ENCODE data around the gene GRB7.
A peak's percentile ranks its signal among the peaks of the same experiment; 100 is the strongest.
"Not testable (repeated sequence)": the region's sequence is repeated elsewhere in the genome, so short reads cannot be mapped to it uniquely, and the experiment has no call there.

The GRB7 gene

DNA sequence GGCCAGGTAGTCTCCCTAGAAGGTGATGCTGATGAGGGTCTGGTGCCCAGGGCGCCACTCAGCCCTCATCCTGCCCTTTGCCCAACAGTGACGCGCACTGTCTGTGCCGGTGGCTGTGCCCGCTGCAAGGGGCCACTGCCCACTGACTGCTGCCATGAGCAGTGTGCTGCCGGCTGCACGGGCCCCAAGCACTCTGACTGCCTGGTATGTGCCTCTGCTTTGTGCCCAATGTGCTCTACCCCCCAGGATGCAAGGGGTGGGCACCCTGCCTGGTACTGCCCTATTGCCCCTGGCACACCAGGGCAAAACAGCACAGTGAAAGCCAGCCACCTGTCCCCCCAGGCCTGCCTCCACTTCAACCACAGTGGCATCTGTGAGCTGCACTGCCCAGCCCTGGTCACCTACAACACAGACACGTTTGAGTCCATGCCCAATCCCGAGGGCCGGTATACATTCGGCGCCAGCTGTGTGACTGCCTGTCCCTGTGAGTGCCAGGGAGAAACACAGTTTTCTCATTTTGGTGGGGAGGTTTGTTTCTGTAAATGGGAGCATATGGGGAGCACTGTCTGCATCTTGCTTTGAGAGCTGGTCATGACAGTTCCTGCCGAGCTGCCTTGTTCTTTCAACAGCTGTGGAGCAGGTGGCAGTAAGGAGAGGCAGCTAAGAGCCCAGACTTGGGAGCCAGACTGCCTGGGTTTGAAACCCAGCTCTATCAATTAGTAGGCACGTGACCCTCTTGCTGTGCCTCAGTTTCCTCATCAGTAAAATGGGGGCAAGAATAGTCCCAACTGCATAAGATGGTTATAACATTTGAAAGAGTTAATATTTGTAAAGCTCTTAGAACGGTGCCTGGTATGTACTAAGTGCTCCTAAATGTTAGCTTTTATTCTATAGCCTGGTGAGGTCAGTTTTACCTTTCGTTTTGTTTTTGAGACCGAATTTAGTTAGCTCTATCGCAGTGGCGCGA, 27.5 kb upstream of the GRB7 start:
- no peak for DNase-seq

DNA sequence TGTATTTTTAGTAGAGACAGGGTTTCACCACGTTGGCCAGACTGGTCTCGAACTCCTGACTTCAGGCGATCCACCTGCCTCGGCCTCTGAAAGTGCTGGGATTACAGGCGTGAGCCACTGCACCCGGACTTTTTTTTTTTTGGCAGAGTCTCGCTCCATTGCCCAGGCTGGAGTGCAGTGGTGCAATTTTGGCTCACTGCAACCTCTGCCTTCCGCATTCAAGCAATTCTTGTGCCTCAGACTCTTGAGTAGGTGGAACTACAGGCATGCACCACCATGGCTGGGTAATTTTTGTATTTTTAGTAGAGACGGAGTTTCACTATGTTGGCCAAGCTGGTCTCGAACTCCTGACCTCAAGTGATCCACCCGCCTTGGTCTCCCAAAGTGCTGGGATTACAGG, 26.7 kb upstream of the GRB7 start:
- DNase-seq, result not testable (repeated sequence)

DNA sequence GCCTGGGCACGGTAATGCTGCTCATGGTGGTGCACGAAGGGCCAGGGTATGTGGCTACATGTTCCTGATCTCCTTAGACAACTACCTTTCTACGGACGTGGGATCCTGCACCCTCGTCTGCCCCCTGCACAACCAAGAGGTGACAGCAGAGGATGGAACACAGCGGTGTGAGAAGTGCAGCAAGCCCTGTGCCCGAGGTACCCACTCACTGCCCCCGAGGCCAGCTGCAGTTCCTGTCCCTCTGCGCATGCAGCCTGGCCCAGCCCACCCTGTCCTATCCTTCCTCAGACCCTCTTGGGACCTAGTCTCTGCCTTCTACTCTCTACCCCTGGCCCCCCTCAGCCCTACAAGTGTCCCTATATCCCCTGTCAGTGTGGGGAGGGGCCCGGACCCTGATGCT, 25.9 kb upstream of the GRB7 start:
- no peak for DNase-seq

DNA sequence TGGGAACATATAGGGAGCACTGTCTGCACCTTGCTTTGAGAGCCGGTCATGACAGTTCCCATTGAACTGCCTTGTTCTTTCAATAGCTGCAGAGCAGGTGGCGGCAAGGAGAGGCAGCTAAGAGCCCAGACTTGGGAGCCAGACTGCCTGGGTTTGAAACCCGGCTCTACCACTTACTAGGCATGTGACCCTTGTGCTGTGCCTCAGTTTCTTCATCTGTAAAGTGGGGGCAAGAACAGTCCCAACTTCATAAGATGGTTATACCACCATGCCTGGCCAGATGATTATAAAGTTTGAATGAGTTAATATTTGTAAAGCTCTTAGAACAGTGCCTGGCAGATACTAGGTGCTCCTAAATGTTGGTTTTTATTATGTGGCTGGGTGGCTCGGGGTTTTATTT, 23.5 kb upstream of the GRB7 start:
- no peak for DNase-seq

DNA sequence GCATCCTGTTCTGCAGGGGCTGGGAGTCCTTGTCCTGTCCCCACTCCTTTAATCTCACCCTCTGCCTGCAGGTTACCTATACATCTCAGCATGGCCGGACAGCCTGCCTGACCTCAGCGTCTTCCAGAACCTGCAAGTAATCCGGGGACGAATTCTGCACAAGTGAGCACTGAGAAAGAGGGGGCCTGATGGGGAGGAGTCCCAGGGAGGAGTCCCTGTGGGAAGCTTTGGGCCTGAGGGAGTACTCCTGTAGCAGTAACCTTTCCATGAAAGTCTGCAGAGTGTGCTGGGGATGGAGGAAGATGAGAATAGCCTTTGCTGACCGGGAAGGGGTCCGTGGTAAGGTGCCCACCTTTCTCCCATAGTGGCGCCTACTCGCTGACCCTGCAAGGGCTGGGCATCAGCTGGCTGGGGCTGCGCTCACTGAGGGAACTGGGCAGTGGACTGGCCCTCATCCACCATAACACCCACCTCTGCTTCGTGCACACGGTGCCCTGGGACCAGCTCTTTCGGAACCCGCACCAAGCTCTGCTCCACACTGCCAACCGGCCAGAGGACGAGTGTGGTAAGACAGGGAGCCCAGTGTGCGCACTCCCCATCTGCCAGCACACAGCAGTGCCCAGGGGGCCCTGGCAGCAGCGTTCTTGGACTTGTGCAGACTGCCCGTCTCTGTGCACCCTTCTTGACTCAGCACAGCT, 22.2 kb upstream of the GRB7 start:
- no peak for DNase-seq

DNA sequence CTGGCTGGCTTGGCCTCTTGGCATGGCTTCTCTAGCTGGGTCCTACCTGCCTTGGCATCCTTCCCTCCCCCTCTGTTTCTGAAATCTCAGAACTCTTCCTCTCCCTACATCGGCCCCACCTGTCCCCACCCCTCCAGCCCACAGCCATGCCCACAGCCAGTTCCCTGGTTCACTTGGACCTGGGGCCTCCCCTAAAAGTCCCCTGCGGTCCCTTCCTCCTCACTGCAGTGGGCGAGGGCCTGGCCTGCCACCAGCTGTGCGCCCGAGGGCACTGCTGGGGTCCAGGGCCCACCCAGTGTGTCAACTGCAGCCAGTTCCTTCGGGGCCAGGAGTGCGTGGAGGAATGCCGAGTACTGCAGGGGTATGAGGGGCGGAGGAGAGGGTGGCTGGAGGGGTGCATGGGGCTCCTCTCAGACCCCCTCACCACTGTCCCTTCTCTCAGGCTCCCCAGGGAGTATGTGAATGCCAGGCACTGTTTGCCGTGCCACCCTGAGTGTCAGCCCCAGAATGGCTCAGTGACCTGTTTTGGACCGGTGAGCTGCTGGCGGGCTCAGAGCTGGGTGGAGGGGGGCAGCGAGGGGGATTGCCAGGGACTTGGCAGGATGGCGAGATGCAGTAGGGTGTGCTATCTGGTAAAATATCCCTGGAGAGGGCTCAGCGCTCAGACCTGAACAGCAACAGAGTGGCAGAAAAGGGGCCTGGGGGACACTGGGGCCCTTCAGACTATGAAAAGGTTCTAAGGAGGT, 21.5 kb upstream of the GRB7 start:
- no peak for DNase-seq

DNA sequence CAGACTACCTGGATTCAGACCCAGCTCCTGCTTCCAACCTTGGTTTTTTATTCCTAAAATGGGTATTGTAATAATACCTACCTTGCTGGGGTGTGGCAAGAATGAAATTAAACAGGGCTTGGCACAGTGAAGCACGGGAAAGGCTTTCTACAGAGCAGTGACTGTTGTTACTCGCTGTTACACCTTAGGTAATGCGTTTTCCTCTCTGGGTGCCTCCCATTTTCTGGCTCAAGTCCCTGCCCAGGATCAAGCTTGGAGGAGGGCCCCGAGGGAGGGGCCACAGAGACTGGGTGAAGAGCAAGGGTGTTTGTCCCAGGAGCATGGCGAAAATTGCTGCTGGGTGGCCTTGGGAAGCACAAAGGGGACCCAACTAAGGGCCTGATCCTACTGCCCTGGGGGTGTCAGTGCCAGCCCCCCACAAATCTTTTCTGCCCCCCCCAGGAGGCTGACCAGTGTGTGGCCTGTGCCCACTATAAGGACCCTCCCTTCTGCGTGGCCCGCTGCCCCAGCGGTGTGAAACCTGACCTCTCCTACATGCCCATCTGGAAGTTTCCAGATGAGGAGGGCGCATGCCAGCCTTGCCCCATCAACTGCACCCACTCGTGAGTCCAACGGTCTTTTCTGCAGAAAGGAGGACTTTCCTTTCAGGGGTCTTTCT, 20.7 kb upstream of the GRB7 start:
- DNase-seq, result no peak

DNA sequence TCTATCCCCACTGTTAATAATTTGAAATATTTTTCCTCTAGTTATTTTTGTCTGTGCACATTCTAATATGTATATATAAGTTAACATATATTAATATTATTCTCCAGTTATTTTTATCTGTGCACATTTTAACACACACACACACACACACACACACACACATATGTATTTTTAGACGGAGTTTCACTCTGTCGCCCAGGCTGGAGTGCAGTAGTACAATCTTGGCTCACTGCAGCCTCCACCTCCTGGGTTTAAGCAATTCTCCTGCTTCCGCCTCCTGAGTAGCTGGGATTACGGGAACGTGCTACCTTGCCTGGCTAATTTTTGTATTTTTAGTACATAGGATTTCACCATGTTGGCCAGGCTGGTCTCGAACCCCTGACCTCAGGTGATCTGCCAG, 20.1 kb upstream of the GRB7 start:
- DNase-seq, result no peak

DNA sequence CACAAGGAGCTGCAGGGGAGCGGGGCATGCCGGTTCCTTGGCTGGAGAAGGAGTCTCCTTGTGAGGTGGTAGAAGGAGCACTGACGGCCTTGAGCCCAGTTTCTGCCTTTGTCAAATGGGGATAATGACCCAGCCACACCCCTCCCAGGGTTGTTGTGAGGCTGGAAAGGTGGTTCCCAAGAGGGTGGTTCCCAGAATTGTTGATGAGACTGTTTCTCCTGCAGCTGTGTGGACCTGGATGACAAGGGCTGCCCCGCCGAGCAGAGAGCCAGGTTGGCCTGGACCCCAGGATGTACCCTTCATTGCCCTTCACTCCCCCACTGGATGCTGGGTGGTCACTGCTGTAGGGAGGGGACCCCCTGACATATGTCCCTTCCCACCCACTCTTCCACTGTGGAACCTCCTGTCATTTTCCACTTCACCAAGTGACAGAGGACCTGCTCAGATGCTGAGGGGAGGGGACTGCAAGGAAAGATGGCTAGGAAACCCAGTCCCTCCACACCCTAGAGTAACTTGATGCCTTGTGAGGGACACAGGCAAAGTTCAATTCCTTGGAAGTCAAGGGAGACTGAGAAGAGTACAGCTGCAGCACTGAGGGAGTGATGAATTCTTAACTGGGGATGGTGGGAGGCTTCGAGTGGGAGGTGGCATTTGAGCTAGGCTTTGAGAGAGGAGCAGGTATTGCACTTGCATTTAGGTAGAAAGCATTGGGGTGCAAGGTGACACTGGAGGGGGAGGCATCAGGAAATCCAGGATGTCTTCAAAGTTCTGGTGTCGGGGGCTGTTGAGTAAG, 18.0 kb upstream of the GRB7 start:
- no peak for DNase-seq

DNA sequence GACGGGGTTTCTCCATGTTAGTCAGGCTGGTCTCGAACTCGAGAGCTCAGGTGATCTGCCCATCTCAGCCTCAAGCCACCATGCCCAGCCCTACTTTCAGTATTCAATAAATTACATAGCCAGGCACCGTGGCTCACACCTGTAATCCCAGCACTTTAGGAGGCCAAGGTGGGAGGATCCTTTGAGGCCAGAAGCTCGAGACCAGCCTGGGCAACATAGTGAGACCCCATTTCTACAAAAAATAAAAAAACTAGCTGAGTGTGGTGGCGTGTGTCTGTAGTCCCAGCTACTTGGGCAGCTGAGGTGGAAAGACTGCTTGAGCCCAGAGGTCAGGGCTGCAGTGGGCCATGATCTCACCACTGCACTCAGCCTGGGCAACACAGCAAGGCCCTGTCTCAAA, 15.6 kb upstream of the GRB7 start:
- DNase-seq, result no peak

DNA sequence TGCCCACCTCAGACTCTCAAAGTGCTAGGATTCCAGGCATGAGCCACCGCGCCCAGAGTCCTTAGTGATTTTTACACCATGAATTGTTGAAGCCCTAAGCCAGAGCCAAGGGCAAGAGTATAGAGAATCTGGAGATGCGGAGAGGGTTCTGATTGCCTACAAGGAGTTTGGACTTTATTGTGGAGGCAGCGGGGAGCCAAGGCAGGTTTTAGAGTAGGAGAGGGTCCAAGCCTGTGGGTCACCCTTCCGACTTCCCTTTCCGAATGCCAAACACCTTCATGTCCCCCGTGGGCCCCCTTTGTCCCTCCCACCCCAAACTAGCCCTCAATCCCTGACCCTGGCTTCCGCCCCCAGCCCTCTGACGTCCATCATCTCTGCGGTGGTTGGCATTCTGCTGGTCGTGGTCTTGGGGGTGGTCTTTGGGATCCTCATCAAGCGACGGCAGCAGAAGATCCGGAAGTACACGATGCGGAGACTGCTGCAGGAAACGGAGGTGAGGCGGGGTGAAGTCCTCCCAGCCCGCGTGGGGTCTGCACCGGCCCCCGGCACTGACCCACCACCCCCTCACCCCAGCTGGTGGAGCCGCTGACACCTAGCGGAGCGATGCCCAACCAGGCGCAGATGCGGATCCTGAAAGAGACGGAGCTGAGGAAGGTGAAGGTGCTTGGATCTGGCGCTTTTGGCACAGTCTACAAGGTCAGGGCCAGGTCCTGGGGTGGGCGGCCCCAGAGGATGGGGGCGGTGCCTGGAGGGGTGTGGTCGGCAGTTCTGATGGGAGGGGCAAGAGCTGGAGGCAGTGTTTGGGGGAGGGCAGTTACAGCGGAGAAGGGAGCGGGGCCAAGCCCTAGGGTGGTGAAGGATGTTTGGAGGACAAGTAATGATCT, 14.5 kb upstream of the GRB7 start:
- no peak for DNase-seq

DNA sequence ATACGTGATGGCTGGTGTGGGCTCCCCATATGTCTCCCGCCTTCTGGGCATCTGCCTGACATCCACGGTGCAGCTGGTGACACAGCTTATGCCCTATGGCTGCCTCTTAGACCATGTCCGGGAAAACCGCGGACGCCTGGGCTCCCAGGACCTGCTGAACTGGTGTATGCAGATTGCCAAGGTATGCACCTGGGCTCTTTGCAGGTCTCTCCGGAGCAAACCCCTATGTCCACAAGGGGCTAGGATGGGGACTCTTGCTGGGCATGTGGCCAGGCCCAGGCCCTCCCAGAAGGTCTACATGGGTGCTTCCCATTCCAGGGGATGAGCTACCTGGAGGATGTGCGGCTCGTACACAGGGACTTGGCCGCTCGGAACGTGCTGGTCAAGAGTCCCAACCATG, 13.0 kb upstream of the GRB7 start:
- DNase-seq, result no peak

DNA sequence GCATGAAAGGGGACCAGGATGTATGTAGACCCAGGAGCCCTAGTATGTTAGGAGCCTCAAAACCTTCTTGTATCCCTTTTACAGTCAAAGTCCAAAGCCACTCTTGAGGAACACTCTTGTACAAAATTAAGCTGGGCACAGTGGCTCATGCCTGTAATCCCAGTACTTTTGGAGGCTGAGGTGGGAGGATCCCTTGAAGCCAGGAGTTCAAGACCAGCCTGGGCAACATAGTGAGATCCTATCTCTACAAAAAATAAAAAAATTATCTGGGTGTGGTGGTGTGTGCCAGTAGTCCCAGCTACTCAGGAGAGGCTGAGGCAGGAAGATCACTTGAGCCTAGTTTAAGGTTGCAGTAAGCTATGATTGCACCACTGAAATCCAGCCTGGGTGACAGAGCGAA, 11.8 kb upstream of the GRB7 start:
- not testable (repeated sequence) for DNase-seq

DNA sequence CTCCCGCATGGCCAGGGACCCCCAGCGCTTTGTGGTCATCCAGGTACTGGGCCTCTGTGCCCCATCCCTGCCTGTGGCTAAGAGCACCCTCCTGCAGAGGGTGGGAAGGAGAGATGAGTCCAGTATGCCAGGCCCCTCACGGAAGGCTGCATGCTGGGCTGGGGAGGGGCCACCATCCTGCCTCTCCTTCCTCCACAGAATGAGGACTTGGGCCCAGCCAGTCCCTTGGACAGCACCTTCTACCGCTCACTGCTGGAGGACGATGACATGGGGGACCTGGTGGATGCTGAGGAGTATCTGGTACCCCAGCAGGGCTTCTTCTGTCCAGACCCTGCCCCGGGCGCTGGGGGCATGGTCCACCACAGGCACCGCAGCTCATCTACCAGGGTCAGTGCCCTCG, 11.1 kb upstream of the GRB7 start:
- DNase-seq, result no peak

DNA sequence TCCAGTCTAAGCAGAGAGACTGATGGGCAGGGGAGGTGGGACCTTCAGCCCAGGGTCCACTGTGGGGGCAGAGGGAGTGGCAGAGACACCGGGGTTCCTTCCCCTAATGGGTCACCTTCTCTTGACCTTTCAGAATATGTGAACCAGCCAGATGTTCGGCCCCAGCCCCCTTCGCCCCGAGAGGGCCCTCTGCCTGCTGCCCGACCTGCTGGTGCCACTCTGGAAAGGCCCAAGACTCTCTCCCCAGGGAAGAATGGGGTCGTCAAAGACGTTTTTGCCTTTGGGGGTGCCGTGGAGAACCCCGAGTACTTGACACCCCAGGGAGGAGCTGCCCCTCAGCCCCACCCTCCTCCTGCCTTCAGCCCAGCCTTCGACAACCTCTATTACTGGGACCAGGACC, 10.2 kb upstream of the GRB7 start:
- no peak for DNase-seq

DNA sequence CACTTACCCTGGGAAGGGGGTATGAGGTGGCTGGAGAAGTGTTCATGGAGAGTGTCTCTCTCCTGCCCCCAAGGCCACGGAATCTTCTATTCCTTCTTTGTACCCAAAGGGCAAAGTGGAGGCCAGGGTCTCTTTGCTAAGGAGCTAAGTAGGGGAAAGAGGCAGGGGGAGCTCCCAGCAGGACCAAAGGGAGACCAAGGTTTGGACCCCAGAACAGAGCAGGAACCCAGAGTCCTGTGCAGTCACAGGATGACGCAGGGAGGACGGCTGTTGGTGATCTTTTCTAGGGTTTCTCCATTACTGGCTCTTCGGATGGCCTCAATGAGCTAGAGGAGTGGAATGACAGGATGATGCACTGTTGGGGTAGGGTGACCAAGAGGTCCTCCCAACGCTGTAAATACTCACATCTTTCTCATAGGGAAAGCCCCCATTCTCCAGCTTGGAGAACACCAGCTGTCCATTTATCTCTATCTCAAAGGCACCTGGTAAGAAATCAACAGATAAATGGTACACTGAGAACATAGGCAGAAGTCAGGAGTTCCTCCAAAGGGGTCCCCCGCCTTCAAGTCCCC, 8.4 kb upstream of the GRB7 start:
- DNase-seq, result no peak

DNA sequence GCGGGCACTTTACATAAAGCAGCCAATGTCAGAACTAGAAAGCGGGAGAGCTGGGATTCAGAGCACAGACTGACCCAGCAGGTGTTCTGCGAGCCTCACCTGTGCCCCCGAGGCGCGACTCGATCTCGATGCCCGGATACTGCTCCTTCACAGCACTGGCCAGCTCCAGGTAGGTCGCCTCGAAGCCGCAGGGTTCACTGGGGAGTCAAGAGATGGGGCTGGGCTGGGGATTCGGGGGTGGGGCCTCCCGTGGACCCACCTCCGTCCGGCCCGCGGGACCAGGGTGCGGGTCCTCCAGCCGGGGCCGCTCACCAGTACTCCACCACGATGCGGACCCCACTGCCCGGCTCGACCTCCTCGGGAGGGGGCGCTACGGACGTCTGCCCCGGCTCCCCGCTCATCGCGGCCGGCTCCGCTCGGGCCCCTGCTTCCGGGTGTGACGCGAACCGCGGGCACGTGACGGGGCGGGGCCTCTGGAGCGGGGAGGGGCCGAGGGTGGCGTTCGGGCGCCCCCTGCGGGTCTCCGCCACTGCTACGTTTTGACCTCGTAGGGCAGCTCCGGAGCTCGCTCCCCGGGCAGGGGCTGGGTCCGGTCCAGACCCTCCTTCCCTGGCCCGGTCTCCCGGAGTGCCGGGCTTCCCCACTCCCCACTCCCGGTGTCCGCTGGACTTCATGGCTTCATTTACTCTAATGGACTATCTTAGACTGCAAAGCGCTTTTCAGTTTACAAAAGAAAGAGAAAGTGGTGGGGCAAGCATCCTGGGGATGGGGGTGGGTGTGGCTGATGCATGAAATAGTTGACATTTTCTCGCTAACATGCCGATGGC, 7.4 kb upstream of the GRB7 start, which contains the start of gene MIEN1:
MIEN1 (minus strand) TSS at position 438 of the 827 bp plus-strand sequence; CDS start at position 401, 37 bp downstream.
- DNase-seq, result peak; percentile 90 to 92

DNA sequence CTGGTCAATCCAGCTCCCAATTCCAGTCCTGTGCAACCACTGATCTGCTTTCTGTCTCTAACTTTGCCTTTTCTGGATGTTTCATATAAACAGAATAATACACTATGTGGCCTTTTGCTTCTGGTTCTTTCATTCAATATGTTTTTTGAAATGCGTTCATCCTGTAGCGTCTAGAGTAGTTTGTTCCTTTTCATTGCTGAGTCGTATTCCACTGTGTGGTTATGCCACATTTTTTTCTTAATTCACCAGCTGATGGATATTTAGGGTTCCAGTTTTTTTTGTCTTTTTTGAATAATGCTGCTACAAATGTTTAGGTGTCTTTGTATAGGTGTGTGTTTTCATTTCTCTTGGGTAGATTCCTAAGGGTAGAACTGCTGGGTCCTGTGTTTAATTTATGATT, 5.2 kb upstream of the GRB7 start:
- no peak for DNase-seq

DNA sequence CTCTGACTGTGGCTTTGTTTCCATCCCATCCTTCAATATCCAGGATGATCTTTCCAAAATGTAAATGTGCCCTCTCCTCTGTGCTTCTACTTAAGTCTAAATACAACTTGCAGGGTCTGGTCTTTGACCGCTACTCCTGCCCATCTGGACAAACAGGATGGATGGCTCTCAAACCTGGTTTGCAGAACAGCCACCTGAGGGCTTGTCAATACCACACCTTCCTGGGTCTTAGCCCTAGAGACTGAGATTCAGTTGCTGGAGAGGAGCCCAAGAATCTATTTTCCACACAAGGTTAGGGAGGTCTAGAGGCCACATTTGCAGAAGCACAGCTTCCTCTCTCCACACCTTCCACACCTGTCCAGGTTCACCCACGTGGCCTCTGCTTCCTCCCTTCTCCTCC, 1.9 kb upstream of the GRB7 start:
- no peak for DNase-seq
